ENCODE measurements around the gene C2CD4C. TPM values are rescaled to one million over a fixed set of nuclear protein-coding genes. Genes with fewer than 3 reads are reported as not detected.

C2CD4C gene
- total and polyA plus RNA-seq, 2 experiments from 2014 or later, result 2.1 to 12.5 TPM

DNA sequence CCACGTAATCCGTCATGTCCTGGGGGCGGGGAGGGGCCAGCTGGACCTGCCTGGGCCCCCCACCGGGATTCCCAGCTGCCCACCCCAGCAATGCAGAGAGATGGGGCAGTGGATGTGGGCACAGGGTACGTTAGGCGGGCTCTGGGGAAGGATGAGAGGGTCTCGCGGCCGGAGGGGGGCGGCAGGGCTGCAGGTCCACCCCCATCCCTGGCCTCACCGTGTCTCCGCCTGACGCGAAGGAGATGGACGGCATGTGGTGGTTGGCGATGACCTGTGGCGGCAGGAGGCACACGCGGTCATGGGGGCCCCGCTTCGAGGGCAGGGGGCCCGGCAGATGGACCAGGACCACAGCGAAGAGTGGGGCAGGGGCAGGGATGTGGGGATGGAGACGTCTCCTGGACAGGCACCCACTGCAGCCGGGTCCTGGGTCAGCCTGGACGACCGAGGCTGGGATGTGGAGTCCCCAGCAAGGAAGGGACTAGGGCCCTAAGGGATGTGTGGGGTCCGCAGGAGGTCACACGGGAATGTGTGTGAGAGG lies 27.5 kb upstream of the C2CD4C start:
- Mint-ChIP-seq H3K36me3 (ENCODE audit: low read depth) (no peaks in the 10 kb centered on the region), H3K4me1 (peaks cover 8% of the 10 kb centered on the region; the same call in 2 of the 3 replicates), H3K9me3 (peaks cover 2% of the 10 kb centered on the region), H3K27ac (no peak overlapping the region), H3K4me3 (no peak overlapping the region), H3K27me3 (ENCODE audit: insufficient read depth, low read depth, poor library complexity) (peaks cover 13% of the 10 kb centered on the region)
- H3K4me3 ChIP-seq, result no peak overlapping the region
- no peak overlapping the region for H2AFZ ChIP-seq
- H3K9me2 ChIP-seq (ENCODE audit: insufficient read depth), result no peaks in the 10 kb centered on the region
- no peak for DNase-seq (ENCODE audit: low spot score)
- H3K79me2 ChIP-seq (replicated peaks; ENCODE audit: insufficient read depth), result no peaks in the 10 kb centered on the region
- H3K4me2 ChIP-seq, result no peak overlapping the region
- no peaks in the 10 kb centered on the region for H3K27me3 ChIP-seq (ENCODE audit: insufficient read depth)
- ATAC-seq, result no peak
- H4K20me1 ChIP-seq (replicated peaks; ENCODE audit: insufficient read depth), result no peaks in the 10 kb centered on the region
- 0 out of 2 replicates have a peak, but pooled peaks cover 2% of the 10 kb centered on the region for H3F3A ChIP-seq (replicated peaks; ENCODE audit: low read depth)
- TF ChIP-seq ZNF331 (CRISPR knock-in tag; IDR thresholded peaks at IDR 0.05; ENCODE audit: low read depth), result no peak
- TF ChIP-seq, protein P1, sequence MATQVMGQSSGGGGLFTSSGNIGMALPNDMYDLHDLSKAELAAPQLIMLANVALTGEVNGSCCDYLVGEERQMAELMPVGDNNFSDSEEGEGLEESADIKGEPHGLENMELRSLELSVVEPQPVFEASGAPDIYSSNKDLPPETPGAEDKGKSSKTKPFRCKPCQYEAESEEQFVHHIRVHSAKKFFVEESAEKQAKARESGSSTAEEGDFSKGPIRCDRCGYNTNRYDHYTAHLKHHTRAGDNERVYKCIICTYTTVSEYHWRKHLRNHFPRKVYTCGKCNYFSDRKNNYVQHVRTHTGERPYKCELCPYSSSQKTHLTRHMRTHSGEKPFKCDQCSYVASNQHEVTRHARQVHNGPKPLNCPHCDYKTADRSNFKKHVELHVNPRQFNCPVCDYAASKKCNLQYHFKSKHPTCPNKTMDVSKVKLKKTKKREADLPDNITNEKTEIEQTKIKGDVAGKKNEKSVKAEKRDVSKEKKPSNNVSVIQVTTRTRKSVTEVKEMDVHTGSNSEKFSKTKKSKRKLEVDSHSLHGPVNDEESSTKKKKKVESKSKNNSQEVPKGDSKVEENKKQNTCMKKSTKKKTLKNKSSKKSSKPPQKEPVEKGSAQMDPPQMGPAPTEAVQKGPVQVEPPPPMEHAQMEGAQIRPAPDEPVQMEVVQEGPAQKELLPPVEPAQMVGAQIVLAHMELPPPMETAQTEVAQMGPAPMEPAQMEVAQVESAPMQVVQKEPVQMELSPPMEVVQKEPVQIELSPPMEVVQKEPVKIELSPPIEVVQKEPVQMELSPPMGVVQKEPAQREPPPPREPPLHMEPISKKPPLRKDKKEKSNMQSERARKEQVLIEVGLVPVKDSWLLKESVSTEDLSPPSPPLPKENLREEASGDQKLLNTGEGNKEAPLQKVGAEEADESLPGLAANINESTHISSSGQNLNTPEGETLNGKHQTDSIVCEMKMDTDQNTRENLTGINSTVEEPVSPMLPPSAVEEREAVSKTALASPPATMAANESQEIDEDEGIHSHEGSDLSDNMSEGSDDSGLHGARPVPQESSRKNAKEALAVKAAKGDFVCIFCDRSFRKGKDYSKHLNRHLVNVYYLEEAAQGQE (IDR thresholded peaks at IDR 0.05; ENCODE audit: unreplicated experiment), result no peak
- no peak for TF ChIP-seq EZH2phosphoT487 (IDR thresholded peaks at IDR 0.05; ENCODE audit: unreplicated experiment)
- no peak for TF ChIP-seq JUNB (IDR thresholded peaks at IDR 0.05; ENCODE audit: unreplicated experiment)
- TF ChIP-seq NANOG (IDR thresholded peaks at IDR 0.05; ENCODE audit: borderline replicate concordance), result no peak
- TF ChIP-seq, protein P2, sequence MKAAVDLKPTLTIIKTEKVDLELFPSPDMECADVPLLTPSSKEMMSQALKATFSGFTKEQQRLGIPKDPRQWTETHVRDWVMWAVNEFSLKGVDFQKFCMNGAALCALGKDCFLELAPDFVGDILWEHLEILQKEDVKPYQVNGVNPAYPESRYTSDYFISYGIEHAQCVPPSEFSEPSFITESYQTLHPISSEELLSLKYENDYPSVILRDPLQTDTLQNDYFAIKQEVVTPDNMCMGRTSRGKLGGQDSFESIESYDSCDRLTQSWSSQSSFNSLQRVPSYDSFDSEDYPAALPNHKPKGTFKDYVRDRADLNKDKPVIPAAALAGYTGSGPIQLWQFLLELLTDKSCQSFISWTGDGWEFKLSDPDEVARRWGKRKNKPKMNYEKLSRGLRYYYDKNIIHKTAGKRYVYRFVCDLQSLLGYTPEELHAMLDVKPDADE (IDR thresholded peaks at IDR 0.05), result no peak
- TF ChIP-seq CREB1 (CRISPR knock-in tag; IDR thresholded peaks at IDR 0.05; ENCODE audit: low read depth), result no peak
- TF ChIP-seq STAT1 (IDR thresholded peaks at IDR 0.05; ENCODE audit: unreplicated experiment), result no peak
- TF ChIP-seq, protein P3, sequence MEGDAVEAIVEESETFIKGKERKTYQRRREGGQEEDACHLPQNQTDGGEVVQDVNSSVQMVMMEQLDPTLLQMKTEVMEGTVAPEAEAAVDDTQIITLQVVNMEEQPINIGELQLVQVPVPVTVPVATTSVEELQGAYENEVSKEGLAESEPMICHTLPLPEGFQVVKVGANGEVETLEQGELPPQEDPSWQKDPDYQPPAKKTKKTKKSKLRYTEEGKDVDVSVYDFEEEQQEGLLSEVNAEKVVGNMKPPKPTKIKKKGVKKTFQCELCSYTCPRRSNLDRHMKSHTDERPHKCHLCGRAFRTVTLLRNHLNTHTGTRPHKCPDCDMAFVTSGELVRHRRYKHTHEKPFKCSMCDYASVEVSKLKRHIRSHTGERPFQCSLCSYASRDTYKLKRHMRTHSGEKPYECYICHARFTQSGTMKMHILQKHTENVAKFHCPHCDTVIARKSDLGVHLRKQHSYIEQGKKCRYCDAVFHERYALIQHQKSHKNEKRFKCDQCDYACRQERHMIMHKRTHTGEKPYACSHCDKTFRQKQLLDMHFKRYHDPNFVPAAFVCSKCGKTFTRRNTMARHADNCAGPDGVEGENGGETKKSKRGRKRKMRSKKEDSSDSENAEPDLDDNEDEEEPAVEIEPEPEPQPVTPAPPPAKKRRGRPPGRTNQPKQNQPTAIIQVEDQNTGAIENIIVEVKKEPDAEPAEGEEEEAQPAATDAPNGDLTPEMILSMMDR (conservative IDR thresholded peaks at IDR 0.05; ENCODE audit: low read depth in 2 of 2), result no peak
- no peak for TF ChIP-seq POLR2AphosphoS5 (IDR thresholded peaks at IDR 0.05; ENCODE audit: low read depth)
- TF ChIP-seq, protein P4, sequence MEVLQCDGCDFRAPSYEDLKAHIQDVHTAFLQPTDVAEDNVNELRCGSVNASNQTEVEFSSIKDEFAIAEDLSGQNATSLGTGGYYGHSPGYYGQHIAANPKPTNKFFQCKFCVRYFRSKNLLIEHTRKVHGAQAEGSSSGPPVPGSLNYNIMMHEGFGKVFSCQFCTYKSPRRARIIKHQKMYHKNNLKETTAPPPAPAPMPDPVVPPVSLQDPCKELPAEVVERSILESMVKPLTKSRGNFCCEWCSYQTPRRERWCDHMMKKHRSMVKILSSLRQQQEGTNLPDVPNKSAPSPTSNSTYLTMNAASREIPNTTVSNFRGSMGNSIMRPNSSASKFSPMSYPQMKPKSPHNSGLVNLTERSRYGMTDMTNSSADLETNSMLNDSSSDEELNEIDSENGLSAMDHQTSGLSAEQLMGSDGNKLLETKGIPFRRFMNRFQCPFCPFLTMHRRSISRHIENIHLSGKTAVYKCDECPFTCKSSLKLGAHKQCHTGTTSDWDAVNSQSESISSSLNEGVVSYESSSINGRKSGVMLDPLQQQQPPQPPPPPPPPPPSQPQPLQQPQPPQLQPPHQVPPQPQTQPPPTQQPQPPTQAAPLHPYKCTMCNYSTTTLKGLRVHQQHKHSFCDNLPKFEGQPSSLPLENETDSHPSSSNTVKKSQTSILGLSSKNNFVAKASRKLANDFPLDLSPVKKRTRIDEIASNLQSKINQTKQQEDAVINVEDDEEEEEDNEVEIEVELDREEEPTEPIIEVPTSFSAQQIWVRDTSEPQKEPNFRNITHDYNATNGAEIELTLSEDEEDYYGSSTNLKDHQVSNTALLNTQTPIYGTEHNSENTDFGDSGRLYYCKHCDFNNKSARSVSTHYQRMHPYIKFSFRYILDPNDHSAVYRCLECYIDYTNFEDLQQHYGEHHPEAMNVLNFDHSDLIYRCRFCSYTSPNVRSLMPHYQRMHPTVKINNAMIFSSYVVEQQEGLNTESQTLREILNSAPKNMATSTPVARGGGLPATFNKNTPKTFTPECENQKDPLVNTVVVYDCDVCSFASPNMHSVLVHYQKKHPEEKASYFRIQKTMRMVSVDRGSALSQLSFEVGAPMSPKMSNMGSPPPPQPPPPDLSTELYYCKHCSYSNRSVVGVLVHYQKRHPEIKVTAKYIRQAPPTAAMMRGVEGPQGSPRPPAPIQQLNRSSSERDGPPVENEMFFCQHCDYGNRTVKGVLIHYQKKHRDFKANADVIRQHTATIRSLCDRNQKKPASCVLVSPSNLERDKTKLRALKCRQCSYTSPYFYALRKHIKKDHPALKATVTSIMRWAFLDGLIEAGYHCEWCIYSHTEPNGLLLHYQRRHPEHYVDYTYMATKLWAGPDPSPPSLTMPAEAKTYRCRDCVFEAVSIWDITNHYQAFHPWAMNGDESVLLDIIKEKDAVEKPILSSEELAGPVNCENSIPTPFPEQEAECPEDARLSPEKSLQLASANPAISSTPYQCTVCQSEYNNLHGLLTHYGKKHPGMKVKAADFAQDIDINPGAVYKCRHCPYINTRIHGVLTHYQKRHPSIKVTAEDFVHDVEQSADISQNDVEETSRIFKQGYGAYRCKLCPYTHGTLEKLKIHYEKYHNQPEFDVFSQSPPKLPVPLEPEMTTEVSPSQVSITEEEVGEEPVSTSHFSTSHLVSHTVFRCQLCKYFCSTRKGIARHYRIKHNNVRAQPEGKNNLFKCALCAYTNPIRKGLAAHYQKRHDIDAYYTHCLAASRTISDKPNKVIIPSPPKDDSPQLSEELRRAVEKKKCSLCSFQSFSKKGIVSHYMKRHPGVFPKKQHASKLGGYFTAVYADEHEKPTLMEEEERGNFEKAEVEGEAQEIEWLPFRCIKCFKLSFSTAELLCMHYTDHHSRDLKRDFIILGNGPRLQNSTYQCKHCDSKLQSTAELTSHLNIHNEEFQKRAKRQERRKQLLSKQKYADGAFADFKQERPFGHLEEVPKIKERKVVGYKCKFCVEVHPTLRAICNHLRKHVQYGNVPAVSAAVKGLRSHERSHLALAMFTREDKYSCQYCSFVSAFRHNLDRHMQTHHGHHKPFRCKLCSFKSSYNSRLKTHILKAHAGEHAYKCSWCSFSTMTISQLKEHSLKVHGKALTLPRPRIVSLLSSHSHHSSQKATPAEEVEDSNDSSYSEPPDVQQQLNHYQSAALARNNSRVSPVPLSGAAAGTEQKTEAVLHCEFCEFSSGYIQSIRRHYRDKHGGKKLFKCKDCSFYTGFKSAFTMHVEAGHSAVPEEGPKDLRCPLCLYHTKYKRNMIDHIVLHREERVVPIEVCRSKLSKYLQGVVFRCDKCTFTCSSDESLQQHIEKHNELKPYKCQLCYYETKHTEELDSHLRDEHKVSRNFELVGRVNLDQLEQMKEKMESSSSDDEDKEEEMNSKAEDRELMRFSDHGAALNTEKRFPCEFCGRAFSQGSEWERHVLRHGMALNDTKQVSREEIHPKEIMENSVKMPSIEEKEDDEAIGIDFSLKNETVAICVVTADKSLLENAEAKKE (CRISPR knock-in tag; IDR thresholded peaks at IDR 0.05), result no peak
- TF ChIP-seq ZNF114 (CRISPR knock-in tag; IDR thresholded peaks at IDR 0.05), result no peak
- TF ChIP-seq EZH2 (IDR thresholded peaks at IDR 0.05; ENCODE audit: low read depth, unreplicated experiment), result no peak
- no peak overlapping the region for H3K27ac ChIP-seq (ENCODE audit: low read depth)
- no peaks in the 10 kb centered on the region; the same call in 1 of the 2 replicates for H3K4me1 ChIP-seq (ENCODE audit: insufficient read depth)
- H3K36me3 ChIP-seq (ENCODE audit: insufficient read depth), result no peaks in the 10 kb centered on the region
